GM12878 (cell line): ENCODE results near the gene LSMEM2. TPM values are rescaled to one million over a fixed set of nuclear protein-coding genes. Genes with fewer than 3 reads are reported as not detected.

Experiments
- ATAC-seq: fragments of 200-7000 bp; cut with Tn5 transposase; 3 replicates; pipeline ENCODE4 v1.9.1; 2020; ENCODE audit warnings: mild to moderate bottlenecking, moderate library complexity
- BruUV-seq: library from RNA; stranded (reverse); fragments of 400-500 nt; replicated peaks from 2 replicates; lab custom pipeline; 2021; lab: Mats Ljungman, UMichigan
- CTCF ChIA-PET: fragments of 300-600 bp; sonication (Branson Sonifier 250); formaldehyde crosslinking; extraction: SDS; loops from one replicate; lab custom pipeline; 2021; ENCODE audit warnings: inconsistent platforms; lab: Yijun Ruan, JAX
- POLR2A ChIA-PET: fragments of 350-600 bp; formaldehyde crosslinking; extraction: SDS; loops from one replicate; lab custom pipeline; 2021; ENCODE audit warnings: inconsistent platforms; lab: Charles Lee
- RAD21 ChIA-PET: fragments of 300-600 bp; sonication (Branson Sonifier 250); formaldehyde crosslinking; loops from one replicate; lab custom pipeline; 2023; ENCODE audit warnings: antibody characterized with exemption; ENCODE audit not compliant: unreplicated experiment; lab: Charles Lee
- SMC1A ChIA-PET: fragments of 300-600 bp; sonication (Branson Sonifier 250); formaldehyde crosslinking; loops from one replicate; lab custom pipeline; 2023; ENCODE audit not compliant: unreplicated experiment, uncharacterized antibody; lab: Charles Lee
- DNase-seq: peaks from one replicate; pipeline ENCODE4 v3.0.0-alpha.2; 2011; ENCODE audit warnings: low read depth, low spot score
- FAIRE-seq: peaks from 3 replicates; lab custom pipeline; 2011; peaks lifted over from hg19 to GRCh38; lab: Jason Lieb, UNC
- H2AFZ ChIP-seq: 2 replicates; pipeline ENCODE4 v1.6.0; 2011; ENCODE audit warnings: low read depth, low read length, control low read depth; ENCODE audit not compliant: control insufficient read depth
- H3K27ac ChIP-seq: 2 replicates; pipeline ENCODE4 v1.5.1; 2011; ENCODE audit warnings: control low read depth; ENCODE audit not compliant: control insufficient read depth, insufficient read depth
- H3K27me3 ChIP-seq, 2 experiments: replicated peaks in 1 of 2; 2 replicates each; pipeline versions ENCODE4 v1.6.0 to v1.6.1; 2011; ENCODE audit warnings: low read length in 1 of 2; ENCODE audit not compliant: control insufficient read depth in 2 of 2, insufficient read depth in 2 of 2
- H3K36me3 ChIP-seq, 2 experiments: 2 replicates each; pipeline ENCODE4 v1.5.1; 2011; ENCODE audit warnings: low read length in 1 of 2; ENCODE audit not compliant: control insufficient read depth in 2 of 2, insufficient read depth in 2 of 2
- H3K4me1 ChIP-seq: 2 replicates; pipeline ENCODE4 v1.6.1; 2011; ENCODE audit warnings: mild to moderate bottlenecking, low read length, moderate library complexity, mixed read lengths; ENCODE audit not compliant: control insufficient read depth, insufficient read depth
- H3K4me2 ChIP-seq: 2 replicates; pipeline ENCODE4 v1.6.0; 2011; ENCODE audit warnings: control low read depth; ENCODE audit not compliant: control insufficient read depth, insufficient read depth
- H3K4me3 ChIP-seq: fragments of 200-600 bp; sonication (generic); 2 replicates; pipeline ENCODE4 v1.5.1; 2016
- H3K79me2 ChIP-seq: 2 replicates; pipeline ENCODE4 v1.6.0; 2011; ENCODE audit warnings: low read length; ENCODE audit not compliant: control insufficient read depth, insufficient read depth
- H3K9ac ChIP-seq: 2 replicates; pipeline ENCODE4 v1.8.0; 2011; ENCODE audit warnings: low read length, control low read depth, mixed read lengths; ENCODE audit not compliant: control insufficient read depth, insufficient read depth
- H3K9me3 ChIP-seq: replicated peaks from 3 replicates; pipeline ENCODE4 v1.5.1; 2011; ENCODE audit warnings: mild to moderate bottlenecking, low read length; ENCODE audit not compliant: control insufficient read depth, insufficient read depth
- H4K20me1 ChIP-seq: 2 replicates; pipeline ENCODE4 v1.6.0; 2011; ENCODE audit not compliant: control insufficient read depth, insufficient read depth
- BHLHE40 ChIP-seq, 2 experiments: fragments of 450-650 bp in 1 of 2; IDR thresholded peaks; 2 replicates each; pipeline ENCODE4 v1.6.1; 2011 to 2017; ENCODE audit warnings: low read depth in 2 of 2, borderline replicate concordance in 1 of 2, improper control_type of control experiment in 1 of 2, low read length in 1 of 2, mild to moderate bottlenecking in 1 of 2
- CHD2 ChIP-seq: IDR thresholded peaks from 2 replicates; pipeline ENCODE4 v1.6.1; 2011; ENCODE audit warnings: low read depth, low read length, improper control_type of control experiment, borderline replicate concordance
- EZH2 ChIP-seq: IDR thresholded peaks from 2 replicates; pipeline ENCODE4 v1.6.1; 2012; ENCODE audit warnings: low read depth, mild to moderate bottlenecking, control low read depth, inconsistent platforms, low read length, borderline replicate concordance; ENCODE audit not compliant: control insufficient read depth
- GABPA ChIP-seq: IDR thresholded peaks from 2 replicates; pipeline ENCODE4 v1.6.1; 2014; ENCODE audit warnings: antibody characterized with exemption, low read depth, mild to moderate bottlenecking, inconsistent platforms
- HDGF ChIP-seq: fragments of 450-650 bp; IDR thresholded peaks from 2 replicates; pipeline ENCODE4 v1.6.1; 2016; ENCODE audit warnings: antibody characterized with exemption
- KLF5 ChIP-seq: fragments of 450-650 bp; IDR thresholded peaks from 2 replicates; pipeline ENCODE4 v1.6.1; 2014; ENCODE audit warnings: mild to moderate bottlenecking; ENCODE audit not compliant: partially characterized antibody
- MLLT1 ChIP-seq: fragments of 450-650 bp; IDR thresholded peaks from 2 replicates; pipeline ENCODE4 v1.6.1; 2016; ENCODE audit warnings: mild to moderate bottlenecking
- NKRF ChIP-seq: fragments of 450-650 bp; conservative IDR thresholded peaks from 2 replicates; pipeline ENCODE4 v1.6.1; 2017; ENCODE audit warnings: mild to moderate bottlenecking, moderate library complexity
- POLR2A ChIP-seq: IDR thresholded peaks from 2 replicates; pipeline ENCODE4 v1.6.1; 2011; ENCODE audit warnings: low read depth, mild to moderate bottlenecking, low read length
- SIN3A ChIP-seq: IDR thresholded peaks from 2 replicates; pipeline ENCODE4 v1.6.1; 2012; ENCODE audit warnings: low read depth, low read length, improper control_type of control experiment
- ZZZ3 ChIP-seq: IDR thresholded peaks from 2 replicates; pipeline ENCODE4 v1.6.1; 2011; ENCODE audit warnings: low read depth; ENCODE audit not compliant: control insufficient read depth, insufficient read length
- WGBS: methylation state at CpG from one replicate; pipeline ENCODE4 v1.1.6; 2016; ENCODE audit warnings: low lambda C conversion rate; ENCODE audit not compliant: insufficient replicate concordance, insufficient coverage; ENCODE audit errors: missing lambda C conversion rate; 5-methylcytosine and 5-hydroxymethylcytosine counted together
- in situ Hi-C: fragments of 300-500 bp; cut with MboI; formaldehyde crosslinking; loops from 9 replicates; pipeline ENCODE4 v1.14.3; 2018; ENCODE audit warnings: mixed read lengths
- intact Hi-C: fragments of 100-400 bp; cut with micrococcal nuclease; formaldehyde crosslinking; loops from one replicate; pipeline ENCODE4 v1.14.2; 2022; ENCODE audit not compliant: unreplicated experiment
- polyA plus RNA-seq, 11 experiments: library from polyadenylated mRNA; depleted of rRNA in 4 of 11; unstranded in 6 of 11; stranded (reverse) in 5 of 11; fragments of >200 nt; fragmentation: Nextera tagmentation in 4 of 11; fragmentation: Illumina TruSeq in 1 of 11; extraction: Ambion mirVana in 4 of 11; extraction: Trizol in 1 of 11; gene quantifications; 1 replicate in 1 of 11; 2 replicates in 10 of 11; pipeline versions ENCODE4 v1.2.1 to v1.2.3, GENCODE V29; 2011 to 2016; ENCODE audit warnings: inconsistent platforms in 2 of 11, missing spikeins in 2 of 11, low read depth in 1 of 11
- total RNA-seq, 4 experiments: library from RNA; depleted of rRNA in 3 of 4; stranded (reverse); fragments of >200 nt in 3 of 4; fragmentation: Illumina TruSeq in 1 of 4; extraction: Trizol in 1 of 4; gene quantifications; 2 replicates each; pipeline versions ENCODE4 v1.2.1 to v1.2.3, GENCODE V29; 2013 to 2021

Gene LSMEM2
- total and polyA plus RNA-seq, 10 of the 15 experiments (the other 5 are each of a cell fraction or from before 2014, with no cell fraction given): 0.17 TPM; not detected in 9

GRCh38 chr3:50286322-50287227 lies 7.7 kb downstream of the LSMEM2 start:
- Histone ChIP-seq H3K27me3 (no peaks in the 10 kb centered on the region), H3K27ac (no peak overlapping the region), H3K79me2 (peaks cover 15% of the 10 kb centered on the region), H4K20me1 (no peaks in the 10 kb centered on the region), H3K36me3 (peaks cover 0 to 28% of the 10 kb centered on the region in 2 experiments; a peak in 3 of 4 replicates), H3K4me3 (no peak overlapping the region), H3K4me2 (no peak overlapping the region), H3K9ac (no peak overlapping the region), H2AFZ (no peak overlapping the region), H3K9me3 (no peaks in the 10 kb centered on the region), H3K4me1 (peaks cover 3% of the 10 kb centered on the region; the same call in 1 of the 2 replicates)
- RAD21 ChIA-PET: no interaction called here
- POLR2A ChIA-PET: no interaction called here
- no peak for ATAC-seq
- TF ChIP-seq POLR2A (peak; percentile 67; the same call in 1 of the 2 replicates), GABPA (no peak)
- 94% methylated on average over 28 of the region's 28 CpGs for WGBS
- FAIRE-seq: no peak
- intact Hi-C loops (no loop called here), in situ Hi-C loops (no loop called here)
- DNase-seq: no peak
- SMC1A ChIA-PET: no interaction called here
- no TSS peak for BruUV-seq
- CTCF ChIA-PET: no interaction called here

- no peak overlapping the region for H3K4me2 ChIP-seq
- no peaks in the 10 kb centered on the region for H3K9me3 ChIP-seq
- peaks cover 3% of the 10 kb centered on the region; the same call in 1 of the 2 replicates for H3K4me1 ChIP-seq
- CTCF ChIA-PET: no interaction called here
- no peaks in the 10 kb centered on the region for H3K27me3 ChIP-seq
- H3K27ac ChIP-seq: no peak overlapping the region
- no peak overlapping the region for H2AFZ ChIP-seq
- intact Hi-C loops (no loop called here), in situ Hi-C loops (no loop called here)
- DNase-seq (no peak), FAIRE-seq (no peak), ATAC-seq (no peak)
- H3K9ac ChIP-seq: no peak overlapping the region
- POLR2A ChIA-PET: no interaction called here
- H3K4me3 ChIP-seq: no peak overlapping the region
- TF ChIP-seq HDGF: no peak
- TF ChIP-seq KLF5: no peak
- no peak for TF ChIP-seq CHD2
- TF ChIP-seq EZH2: no peak
- no peak for TF ChIP-seq SIN3A
- TF ChIP-seq BHLHE40 (IDR thresholded peaks at IDR 0.05; ENCODE audit: borderline replicate concordance in 1 of 2, low read depth in 2 of 2, low read length in 1 of 2): no peak
- no peak for TF ChIP-seq NKRF
- TF ChIP-seq MLLT1: no peak
- TF ChIP-seq ZZZ3: no peak
- BruUV-seq: no TSS peak
- RAD21 ChIA-PET: no interaction called here
- H3K79me2 ChIP-seq: peaks cover 21% of the 10 kb centered on the region
- no peaks in the 10 kb centered on the region for H4K20me1 ChIP-seq
- 94% methylated on average over 1 of the region's 1 CpG for WGBS
- SMC1A ChIA-PET: no interaction called here
- H3K36me3 ChIP-seq: peaks cover 0 to 28% of the 10 kb centered on the region in 2 experiments; a peak in 3 of 4 replicates
These were observed 8.4 kb downstream of the LSMEM2 start for GRCh38 chr3:50287262-50287661.
